ENCODE data around the gene CYTL1.
"Not testable (repeated sequence)": the region's sequence is repeated elsewhere in the genome, so short reads cannot be mapped to it uniquely, and the experiment has no call there.

Gene CYTL1

GRCh38 chr4:5019274-5019673 lies at the start of gene CYTL1:
Gene CYTL1 (minus strand): TSS chr4:5019458. CDS start chr4:5019445, 13 bp downstream.
- FAIRE-seq, result no peak

GRCh38 chr4:5067908-5068307 lies 48.6 kb upstream of the CYTL1 start:
- FAIRE-seq, result no peak

- not testable (repeated sequence) for FAIRE-seq
These were observed 47.7 kb upstream of the CYTL1 start for GRCh38 chr4:5066968-5067367.

- no peak for FAIRE-seq
These were observed 46.8 kb upstream of the CYTL1 start for GRCh38 chr4:5066101-5066500.

GRCh38 chr4:5055411-5055810 lies 36.2 kb upstream of the CYTL1 start:
- FAIRE-seq, result no peak

- FAIRE-seq, result no peak
These were observed 35.3 kb upstream of the CYTL1 start for GRCh38 chr4:5054532-5054931.

GRCh38 chr4:5052726-5053425 lies 33.6 kb upstream of the CYTL1 start:
- FAIRE-seq, result no peak

GRCh38 chr4:5052204-5052702 lies 33.0 kb upstream of the CYTL1 start:
- FAIRE-seq, result no peak

- no peak for FAIRE-seq
These were observed 32.3 kb upstream of the CYTL1 start, which contains the start of gene STK32B for GRCh38 chr4:5051278-5052203. Gene STK32B (plus strand): TSS chr4:5051480.

GRCh38 chr4:5050520-5051277 lies 31.4 kb upstream of the CYTL1 start:
- FAIRE-seq, result no peak

- FAIRE-seq, result no peak
These were observed 29.5 kb upstream of the CYTL1 start for GRCh38 chr4:5048721-5049120.

- FAIRE-seq, result no peak
These were observed 25.8 kb upstream of the CYTL1 start for GRCh38 chr4:5045097-5045496.

- no peak for FAIRE-seq
These were observed 25.1 kb upstream of the CYTL1 start for GRCh38 chr4:5044341-5044740.

GRCh38 chr4:5043579-5043978 lies 24.3 kb upstream of the CYTL1 start:
- no peak for FAIRE-seq

- FAIRE-seq, result no peak
These were observed 22.4 kb upstream of the CYTL1 start for GRCh38 chr4:5041699-5042098.

GRCh38 chr4:5040856-5041620 lies 21.8 kb upstream of the CYTL1 start:
- FAIRE-seq, result no peak

GRCh38 chr4:5039800-5040199 lies 20.5 kb upstream of the CYTL1 start:
- FAIRE-seq, result no peak

- no peak for FAIRE-seq
These were observed 18.6 kb upstream of the CYTL1 start for GRCh38 chr4:5037553-5038551.

- FAIRE-seq, result no peak
These were observed 17.0 kb upstream of the CYTL1 start for GRCh38 chr4:5036239-5036638.

GRCh38 chr4:5034206-5034605 lies 14.9 kb upstream of the CYTL1 start:
- no peak for FAIRE-seq
